GM19023 (cell line): Measurements from ENCODE around the gene HEBP2.
"Not testable (repeated sequence)": the region's sequence is repeated elsewhere in the genome, so short reads cannot be mapped to it uniquely, and the experiment has no call there.

Experiments
- ATAC-seq: cut with Tn5 transposase; IDR thresholded peaks from one replicate; pipeline ENCODE4 v1.9.1; 2021; ENCODE audit warnings: mild to moderate bottlenecking, moderate library complexity; ENCODE audit not compliant: unreplicated experiment

HEBP2 gene

GRCh38 chr6:138422861-138423260 lies 18.8 kb downstream of the HEBP2 start:
- ATAC-seq, result no peak

GRCh38 chr6:138424004-138424904 lies 20.2 kb downstream of the HEBP2 start:
- no peak for ATAC-seq

GRCh38 chr6:138425256-138425655 lies 21.2 kb downstream of the HEBP2 start:
- not testable (repeated sequence) for ATAC-seq

- no peak for ATAC-seq
Measured at GRCh38 chr6:138426500-138427123, 22.6 kb downstream of the HEBP2 start.

- no peak for ATAC-seq
Measured at GRCh38 chr6:138427701-138428100, 23.7 kb downstream of the HEBP2 start.

- no peak for ATAC-seq
Measured at GRCh38 chr6:138428944-138429598, 25.0 kb downstream of the HEBP2 start.

- ATAC-seq, result no peak
Measured at GRCh38 chr6:138429761-138430160, 25.7 kb downstream of the HEBP2 start.

GRCh38 chr6:138430361-138431145 lies 26.5 kb downstream of the HEBP2 start:
- no peak for ATAC-seq

DNA sequence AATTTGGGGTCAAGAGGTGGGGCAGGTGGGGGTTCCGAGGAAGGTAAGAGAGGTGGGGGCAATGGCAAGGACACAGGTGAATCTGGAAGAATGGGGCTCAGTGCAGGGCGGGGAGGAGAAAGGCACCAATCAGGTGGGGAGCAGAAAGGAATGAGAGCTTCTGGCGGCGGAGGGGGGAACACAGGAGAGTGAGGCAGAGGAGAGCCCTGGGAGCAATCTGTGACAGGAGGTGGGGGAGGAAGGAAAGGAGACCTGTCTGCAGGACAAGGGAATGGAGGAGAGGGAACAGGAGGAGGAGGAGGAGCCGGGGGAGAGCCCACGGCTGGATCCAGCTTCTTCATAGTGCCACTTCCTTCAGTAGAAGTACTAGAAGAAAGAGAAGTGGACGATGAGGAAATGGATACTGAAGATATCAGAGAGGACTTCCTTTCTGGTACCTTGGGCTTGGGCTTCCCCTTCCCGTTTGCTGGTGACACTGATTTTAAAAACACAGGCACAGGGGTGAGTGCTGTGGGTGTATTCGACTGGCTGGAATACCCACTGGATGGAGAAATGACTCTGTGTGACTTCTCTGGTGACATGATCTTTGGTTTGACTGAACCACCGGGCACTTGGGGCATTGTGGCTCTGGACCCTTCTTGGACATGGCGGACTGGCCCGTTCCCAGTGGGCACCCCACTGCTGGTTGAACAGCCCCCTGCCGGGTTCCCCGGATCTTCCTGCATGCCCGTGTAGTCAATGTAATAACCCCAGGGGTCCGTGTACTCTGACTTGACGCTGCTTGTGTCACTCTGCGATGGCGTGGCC lies 27.4 kb downstream of the HEBP2 start:
- no peak for ATAC-seq

DNA sequence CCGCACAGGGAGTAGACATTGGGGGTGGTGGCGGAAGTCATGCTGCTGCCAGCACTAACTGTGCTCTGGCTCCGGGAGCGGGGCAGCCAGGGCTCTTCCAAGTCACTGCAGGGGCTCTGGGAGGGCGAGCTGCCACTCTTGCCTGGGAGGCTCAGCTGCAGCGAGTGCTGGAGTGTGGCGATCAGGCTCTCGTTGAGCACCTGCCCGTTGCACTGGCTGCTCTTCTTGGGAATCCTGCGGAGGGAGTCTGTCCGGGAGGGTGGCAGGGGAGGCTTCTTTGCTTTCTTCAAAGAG lies 28.0 kb downstream of the HEBP2 start:
- ATAC-seq, result no peak

DNA sequence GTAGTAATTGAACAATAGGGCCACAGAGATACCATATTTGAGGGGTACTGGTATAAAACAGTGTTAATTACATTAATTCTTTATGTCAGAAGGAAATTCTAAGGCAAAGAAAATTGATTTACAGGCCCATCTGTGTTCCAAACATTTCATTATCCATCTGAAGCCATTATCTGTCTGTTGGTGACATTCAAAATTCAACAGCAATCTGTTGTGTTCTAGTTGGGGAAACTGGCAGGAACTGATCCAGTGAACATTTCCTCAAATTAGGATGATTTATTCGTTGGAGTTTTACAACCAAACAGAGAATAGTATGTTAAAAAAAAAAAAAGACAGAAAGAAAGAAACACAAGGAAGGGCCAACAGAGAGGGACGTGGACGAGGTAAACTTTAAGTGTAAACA lies 30.1 kb downstream of the HEBP2 start:
- no peak for ATAC-seq

GRCh38 chr6:138434925-138435324 lies 30.9 kb downstream of the HEBP2 start:
- no peak for ATAC-seq

DNA sequence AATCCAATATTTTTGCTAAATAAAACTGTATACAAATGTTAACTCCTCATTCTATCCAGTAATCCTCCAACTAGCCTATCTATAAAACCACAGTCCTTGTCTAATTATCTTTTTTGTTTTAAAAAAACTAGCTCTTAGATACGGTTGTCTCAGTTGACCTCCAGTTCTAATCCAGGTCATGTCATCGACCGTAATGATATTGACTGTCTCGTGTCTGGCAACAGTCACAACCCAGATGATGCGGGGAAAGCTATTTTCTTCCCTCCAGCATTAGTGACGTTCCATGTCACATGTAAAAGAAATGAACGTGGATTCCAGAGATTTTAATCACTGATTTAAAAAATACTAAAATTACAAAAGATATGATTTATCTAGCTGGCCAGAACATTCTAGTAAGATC lies 35.5 kb downstream of the HEBP2 start:
- ATAC-seq, result no peak

DNA sequence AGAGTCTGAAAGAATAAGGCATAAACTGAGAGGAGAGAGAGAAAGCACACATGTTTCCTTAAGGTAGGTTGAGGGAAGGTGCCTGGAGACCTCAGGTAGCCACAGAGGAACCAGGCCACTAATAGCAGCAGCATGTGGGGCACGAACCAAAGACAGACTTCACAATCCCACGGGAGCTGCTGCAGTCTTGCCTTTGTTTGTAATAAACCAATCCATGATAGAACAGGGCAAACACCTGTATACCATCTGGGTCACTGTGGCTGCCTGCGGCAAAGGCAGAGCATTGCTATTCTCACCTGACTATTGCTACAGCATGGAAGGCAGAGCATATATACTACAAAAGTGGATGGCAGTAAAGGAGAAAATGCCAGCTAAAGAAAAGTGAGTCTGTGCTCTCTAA lies 36.3 kb downstream of the HEBP2 start:
- no peak for ATAC-seq

GRCh38 chr6:138440758-138441357 lies 36.8 kb downstream of the HEBP2 start:
- ATAC-seq, result no peak

DNA sequence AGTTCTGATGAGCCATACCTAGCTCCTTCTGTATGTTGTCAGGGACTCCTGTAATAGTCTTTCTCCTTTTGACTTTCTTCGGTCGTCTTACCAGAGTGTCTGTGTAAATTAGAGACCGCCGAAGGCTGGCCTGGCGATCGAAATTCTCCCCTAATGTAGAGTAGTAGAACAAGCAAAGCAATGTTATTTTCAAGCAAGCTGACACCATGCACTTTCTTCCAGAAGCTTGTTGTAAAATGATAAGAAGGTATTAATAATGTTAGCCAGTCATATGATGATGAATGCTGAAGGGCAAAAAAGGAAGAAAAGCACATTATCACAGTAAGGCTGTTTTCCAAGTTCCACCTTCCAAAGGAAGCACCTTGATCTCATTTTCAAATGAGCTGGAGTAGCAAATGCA lies 37.9 kb downstream of the HEBP2 start:
- ATAC-seq, result no peak

GRCh38 chr6:138442663-138443062 lies 38.6 kb downstream of the HEBP2 start:
- no peak for ATAC-seq

GRCh38 chr6:138443979-138444378 lies 40.0 kb downstream of the HEBP2 start:
- ATAC-seq, result no peak

DNA sequence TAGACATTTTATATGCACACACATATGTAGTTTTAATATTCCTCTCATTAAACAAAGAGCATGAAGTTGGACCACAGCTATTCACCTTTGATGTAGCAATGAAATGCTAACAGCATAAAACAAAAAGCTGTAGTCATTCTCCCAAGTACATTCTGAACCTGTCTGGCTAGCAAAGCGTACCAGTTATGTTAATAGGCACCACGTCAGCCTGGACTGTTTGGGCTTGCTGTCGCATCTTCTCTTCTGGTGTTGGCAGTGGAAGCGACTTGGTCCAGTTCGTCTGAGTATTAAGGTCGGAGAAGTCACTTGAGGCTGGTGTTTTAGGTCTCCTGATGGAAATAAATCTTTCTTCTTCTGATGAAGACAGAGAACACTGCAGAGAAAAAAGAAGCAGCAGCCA lies 42.8 kb downstream of the HEBP2 start:
- no peak for ATAC-seq

DNA sequence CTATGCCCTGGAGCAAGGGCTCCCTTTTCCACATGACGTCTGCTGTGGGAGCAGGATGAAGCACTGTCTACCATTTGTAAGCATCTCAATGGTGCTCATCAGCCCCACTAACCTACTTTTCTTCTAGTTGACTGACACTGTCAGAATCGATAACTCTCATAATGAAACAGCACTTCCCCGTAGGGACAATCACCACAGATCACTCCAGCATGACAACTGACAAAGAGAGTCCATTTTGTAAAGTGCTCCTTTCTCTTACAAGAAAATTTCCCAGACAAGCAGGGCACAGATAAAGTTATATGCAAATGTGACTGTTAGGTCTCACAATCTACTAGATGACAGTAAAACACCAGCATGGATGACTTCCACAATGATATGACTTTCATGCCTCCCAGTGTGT lies 46.4 kb downstream of the HEBP2 start:
- no peak for ATAC-seq
